Esophagus muscularis mucosa (tissue), 4 donors: Measurements from ENCODE around the gene SRRM4. TPM values are rescaled to one million over a fixed set of nuclear protein-coding genes. Genes with fewer than 3 reads are reported as not detected.

Experiments
- DNase-seq: peaks from one replicate; pipeline ENCODE4 v3.0.0-alpha.2; 2017; ENCODE audit errors: extremely low spot score
- H3K27ac ChIP-seq, 4 donors: fragments of 200-600 bp; sonication (generic); replicated peaks in 1 of 4; 1 replicate in 3 of 4; 2 replicates in 1 of 4; pipeline ENCODE4 v1.5.1; 2016 to 2019; ENCODE audit warnings: mild to moderate bottlenecking in 1 of 4
- H3K27me3 ChIP-seq, 4 donors: fragments of 200-600 bp; sonication (generic); one replicate each; pipeline versions ENCODE4 v1.5.1 to v1.6.0; 2016 to 2019
- H3K36me3 ChIP-seq, 4 donors: fragments of 200-600 bp; sonication (generic); one replicate each; pipeline ENCODE4 v1.5.1; 2016 to 2019
- H3K4me1 ChIP-seq, 4 donors: fragments of 200-600 bp; sonication (generic); one replicate each; pipeline ENCODE4 v1.5.1; 2016 to 2019
- H3K4me3 ChIP-seq, 4 donors: fragments of 200-600 bp; sonication (generic); 1 replicate in 2 of 4; 2 replicates in 2 of 4; pipeline ENCODE4 v1.5.1; 2016 to 2019; ENCODE audit warnings: mild to moderate bottlenecking in 4 of 4, moderate library complexity in 1 of 4
- H3K9me3 ChIP-seq, 4 donors: fragments of 200-600 bp; sonication (generic); 1 replicate in 3 of 4; 2 replicates in 1 of 4; pipeline ENCODE4 v1.5.1; 2016 to 2019
- EP300 ChIP-seq: sonication (generic); formaldehyde crosslinking; IDR thresholded peaks from one replicate; pipeline ENCODE4 v1.6.1; 2017; ENCODE audit warnings: antibody characterized with exemption
- POLR2A ChIP-seq: fragments of 450-650 bp; IDR thresholded peaks from one replicate; pipeline ENCODE4 v1.6.1; 2017; ENCODE audit warnings: antibody characterized with exemption, moderate library complexity, mild to moderate bottlenecking, low read depth
- POLR2AphosphoS5 ChIP-seq, 2 donors: sonication (generic); formaldehyde crosslinking; IDR thresholded peaks; one replicate each; pipeline ENCODE4 v1.6.1; 2017; ENCODE audit warnings: antibody characterized with exemption in 2 of 2
- WGBS: methylation state at CpG from one replicate; pipeline ENCODE4 v1.1.5; 2018; 5-methylcytosine and 5-hydroxymethylcytosine counted together
- intact Hi-C: fragments of 100-400 bp; cut with DNase I; formaldehyde crosslinking; loops from one replicate; pipeline ENCODE4 v1.15.1; 2023
- total RNA-seq, 4 donors: library from RNA; depleted of rRNA; stranded (reverse); fragments of >200 nt; gene quantifications; one replicate each; pipeline versions ENCODE4 v1.1.0 to v1.2.1, GENCODE V29; 2016
- TF ChIP-seq, protein P1 (sequence below), 3 experiments: fragments of 200-600 bp in 2 of 3; fragments of 450-650 bp in 1 of 3; sonication (generic) in 2 of 3; IDR thresholded peaks; one replicate each; pipeline ENCODE4 v1.5.1; 2017 to 2019; ENCODE audit warnings: antibody characterized with exemption in 3 of 3, mild to moderate bottlenecking in 2 of 3, moderate library complexity in 1 of 3

SRRM4 gene
- total RNA-seq, 4 donors from 2014 or later = not detected

DNA sequence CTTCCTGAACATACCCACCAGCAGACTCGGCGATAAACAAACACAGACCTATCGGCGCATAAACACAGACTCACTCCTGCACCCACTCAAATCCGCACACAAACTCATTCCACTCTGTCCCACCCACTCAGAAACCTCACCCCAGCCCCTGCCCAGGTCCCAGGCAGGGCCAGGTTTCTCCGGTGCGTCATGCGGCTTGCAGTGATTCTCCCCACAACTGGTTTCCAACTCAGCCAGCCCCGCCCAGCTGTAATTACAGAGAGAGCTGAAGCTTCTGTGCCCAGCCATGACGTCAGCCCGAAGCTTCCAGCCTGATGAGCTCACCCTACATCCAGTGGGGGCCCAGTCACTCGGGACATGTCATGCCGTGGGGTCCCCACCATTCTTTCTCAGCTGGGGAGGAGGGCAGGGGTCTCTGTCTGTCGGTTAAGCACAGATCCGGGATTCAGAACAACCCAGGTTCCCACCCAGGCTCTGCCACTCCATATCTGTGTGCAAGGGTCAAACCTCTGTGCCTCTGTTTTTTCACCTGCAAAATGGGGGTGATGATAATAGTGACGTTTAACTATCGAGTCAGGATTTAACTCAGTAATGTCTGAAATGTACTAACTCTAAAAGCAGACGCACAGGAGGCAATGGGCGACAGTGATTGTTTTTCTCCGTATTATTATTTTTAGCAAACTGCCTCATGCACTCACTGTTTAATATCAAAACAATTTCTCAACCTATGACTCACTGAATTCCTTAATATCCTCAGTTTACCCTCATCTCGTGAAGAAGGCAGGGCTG is 195.1 kb downstream of the SRRM4 start:
- H3K4me1 ChIP-seq = peaks cover 24 to 46% (median 27%) of the 10 kb centered on the region in 4 donors
- H3K27me3 ChIP-seq = peaks cover 0 to 5% (median 2%) of the 10 kb centered on the region in 4 donors
- TF ChIP-seq EP300 (peak; percentile 41), POLR2AphosphoS5 (IDR thresholded peaks at IDR 0.05) (peak; percentile 90 to 97)
- TF ChIP-seq, protein P1, sequence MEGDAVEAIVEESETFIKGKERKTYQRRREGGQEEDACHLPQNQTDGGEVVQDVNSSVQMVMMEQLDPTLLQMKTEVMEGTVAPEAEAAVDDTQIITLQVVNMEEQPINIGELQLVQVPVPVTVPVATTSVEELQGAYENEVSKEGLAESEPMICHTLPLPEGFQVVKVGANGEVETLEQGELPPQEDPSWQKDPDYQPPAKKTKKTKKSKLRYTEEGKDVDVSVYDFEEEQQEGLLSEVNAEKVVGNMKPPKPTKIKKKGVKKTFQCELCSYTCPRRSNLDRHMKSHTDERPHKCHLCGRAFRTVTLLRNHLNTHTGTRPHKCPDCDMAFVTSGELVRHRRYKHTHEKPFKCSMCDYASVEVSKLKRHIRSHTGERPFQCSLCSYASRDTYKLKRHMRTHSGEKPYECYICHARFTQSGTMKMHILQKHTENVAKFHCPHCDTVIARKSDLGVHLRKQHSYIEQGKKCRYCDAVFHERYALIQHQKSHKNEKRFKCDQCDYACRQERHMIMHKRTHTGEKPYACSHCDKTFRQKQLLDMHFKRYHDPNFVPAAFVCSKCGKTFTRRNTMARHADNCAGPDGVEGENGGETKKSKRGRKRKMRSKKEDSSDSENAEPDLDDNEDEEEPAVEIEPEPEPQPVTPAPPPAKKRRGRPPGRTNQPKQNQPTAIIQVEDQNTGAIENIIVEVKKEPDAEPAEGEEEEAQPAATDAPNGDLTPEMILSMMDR (IDR thresholded peaks at IDR 0.05) = no peak
- no peaks in the 10 kb centered on the region for H3K9me3 ChIP-seq
- intact Hi-C loops = loop anchor here (5.0 kb wide), 2 partner anchors 151 to 236 kb away; no protein-coding TSS in a partner anchor
- peak overlapping the region; percentile 86 to 98 (median 96) for H3K27ac ChIP-seq
- H3K36me3 ChIP-seq = no peaks in the 10 kb centered on the region
- DNase-seq = peak; percentile 97
- WGBS = 33% methylated on average over 15 of the region's 21 CpGs
- peak overlapping the region; percentile 42 to 55 (median 46) for H3K4me3 ChIP-seq

- H3K9me3 ChIP-seq = no peaks in the 10 kb centered on the region
- peaks cover 0 to 5% (median 2%) of the 10 kb centered on the region in 4 donors for H3K27me3 ChIP-seq
- no peaks in the 10 kb centered on the region for H3K36me3 ChIP-seq
- H3K4me3 ChIP-seq = no peak overlapping the region
- DNase-seq = no peak
- peak overlapping the region; percentile 86 to 98 (median 96) for H3K27ac ChIP-seq
- 66% methylated on average over 4 of the region's 4 CpGs for WGBS
- TF ChIP-seq, protein P1 (IDR thresholded peaks at IDR 0.05) = no peak
- no peak for TF ChIP-seq POLR2AphosphoS5 (IDR thresholded peaks at IDR 0.05)
- TF ChIP-seq EP300 = no peak
- TF ChIP-seq POLR2A = no peak
- H3K4me1 ChIP-seq = peaks cover 24 to 46% (median 29%) of the 10 kb centered on the region in 4 donors
- intact Hi-C loops = loop anchor here (5.0 kb wide), 2 partner anchors 150 to 235 kb away; no protein-coding TSS in a partner anchor
These were observed 195.7 kb downstream of the SRRM4 start for GRCh38 chr12:119177056-119177325.

DNA sequence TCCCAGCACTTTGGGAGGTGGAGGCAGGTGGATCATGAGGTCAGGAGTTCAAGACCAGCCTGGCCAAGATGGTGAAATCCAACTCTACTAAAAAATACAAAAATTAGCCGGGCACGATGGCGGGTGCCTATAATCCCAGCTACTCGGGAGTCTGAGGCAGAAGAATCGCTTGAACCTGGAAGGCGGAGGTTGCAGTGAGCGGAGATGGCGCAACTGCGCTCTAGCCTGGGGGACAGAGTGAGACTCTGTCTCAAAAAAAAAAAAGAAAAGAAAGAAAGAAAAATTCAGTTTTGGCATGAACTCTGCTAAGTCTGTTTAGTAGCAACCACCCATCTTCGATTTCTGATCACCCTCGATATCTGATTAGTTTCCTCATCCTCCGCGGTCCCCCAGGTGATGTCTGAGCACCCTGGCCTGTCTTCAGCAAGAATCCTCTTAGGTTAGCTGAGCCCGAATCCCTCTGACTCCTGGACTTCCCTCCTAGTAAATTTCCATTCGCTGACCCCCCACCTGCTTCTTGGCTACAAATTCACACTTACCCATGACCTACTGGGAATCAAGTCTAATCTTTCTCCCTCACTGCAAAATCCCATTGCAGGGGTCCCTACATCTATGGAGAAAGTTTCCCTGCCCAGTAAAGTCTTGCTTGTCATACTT is 196.5 kb downstream of the SRRM4 start:
- peaks cover 0 to 5% (median 2%) of the 10 kb centered on the region in 4 donors for H3K27me3 ChIP-seq
- H3K9me3 ChIP-seq = no peaks in the 10 kb centered on the region
- H3K4me1 ChIP-seq = peaks cover 24 to 54% (median 37%) of the 10 kb centered on the region in 4 donors
- TF ChIP-seq, protein P1 (IDR thresholded peaks at IDR 0.05) = no peak
- TF ChIP-seq POLR2AphosphoS5 (IDR thresholded peaks at IDR 0.05) = no peak
- TF ChIP-seq POLR2A = no peak
- intact Hi-C loops = loop anchor here (5.0 kb wide), 2 partner anchors 149 to 234 kb away; no protein-coding TSS in a partner anchor
- no peak for DNase-seq
- H3K36me3 ChIP-seq = no peaks in the 10 kb centered on the region
- H3K4me3 ChIP-seq = peak overlapping the region; percentile 68 to 90 (median 73)
- peak overlapping the region; percentile 86 to 98 (median 96) for H3K27ac ChIP-seq
- WGBS = 86% methylated on average over 15 of the region's 15 CpGs

GRCh38 chr12:119178544-119179334 is 197.4 kb downstream of the SRRM4 start, which contains the start of gene HSPB8:
HSPB8 (plus strand) TSS chr12:119178931; CDS start chr12:119179313, 382 bp downstream.
- WGBS = 5% methylated on average over 20 of the region's 33 CpGs
- Histone ChIP-seq H3K4me3 (peak within 1 kb of the TSS; percentile 68 to 90 (median 73)), H3K27me3 (peaks cover 0 to 5% (median 2%) of the 10 kb centered on the region in 4 donors), H3K36me3 (no peaks in the 10 kb centered on the region), H3K9me3 (no peaks in the 10 kb centered on the region), H3K27ac (peak within 1 kb of the TSS; percentile 86 to 98 (median 96)), H3K4me1 (peaks cover 24 to 63% (median 44%) of the 10 kb centered on the region in 4 donors)
- intact Hi-C loops = loop anchor here (5.0 kb wide), 2 partner anchors 149 to 234 kb away; no protein-coding TSS in a partner anchor
- TF ChIP-seq, protein P1 (IDR thresholded peaks at IDR 0.05) = peak in 1 of 3 experiments; percentile 8
- TF ChIP-seq POLR2A (peak; percentile 99), POLR2AphosphoS5 (IDR thresholded peaks at IDR 0.05) (peak; percentile 96 to 99), EP300 (no peak)
- DNase-seq = peak; percentile 97
